ENCODE data around the gene PDCD7. TPM values are rescaled to one million over a fixed set of nuclear protein-coding genes. Genes with fewer than 3 reads are reported as not detected.
"Not testable (repeated sequence)": the region's sequence is repeated elsewhere in the genome, so short reads cannot be mapped to it uniquely, and the experiment has no call there.

The PDCD7 gene
- total and polyA plus RNA-seq, 2 of the 13 experiments (the other 11 are each of a cell fraction or from before 2014, with no cell fraction given) = 10.1 to 14.7 TPM

DNA sequence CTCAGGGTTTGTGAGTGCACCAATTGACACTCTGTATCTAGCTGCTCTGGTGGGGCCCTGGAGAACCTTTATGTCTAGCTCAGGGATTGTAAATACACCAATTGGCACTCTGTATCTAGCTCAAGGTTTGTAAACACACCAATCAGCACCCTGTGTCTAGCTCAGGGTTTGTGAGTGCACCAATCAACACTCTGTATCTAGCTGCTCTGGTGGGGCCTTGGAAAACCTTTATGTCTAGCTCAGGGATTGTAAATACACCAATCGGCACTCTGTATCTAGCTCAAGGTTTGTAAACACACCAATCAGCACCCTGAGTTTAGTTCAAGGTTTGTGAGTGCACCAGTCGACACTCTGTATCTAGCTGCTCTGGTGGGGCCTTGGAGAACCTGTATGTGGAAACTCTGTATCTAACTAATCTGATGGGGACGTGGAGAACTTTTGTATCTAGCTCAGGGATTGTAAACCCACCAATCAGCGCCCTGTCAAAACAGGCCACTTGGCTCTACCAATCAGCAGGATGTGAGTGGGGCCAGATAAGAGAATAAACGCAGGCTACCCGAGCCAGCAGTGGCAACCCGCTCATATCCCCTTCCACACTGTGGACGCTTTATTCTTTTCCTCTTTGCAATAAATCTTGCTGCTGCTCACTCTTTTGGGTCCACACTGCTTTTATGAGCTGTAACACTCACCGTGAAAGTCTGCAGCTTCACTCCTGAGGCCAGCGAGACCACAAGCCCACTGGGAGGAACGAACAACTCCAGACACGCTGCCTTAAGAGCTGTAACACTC, 57.8 kb downstream of the PDCD7 start:
- H3K9ac ChIP-seq (ENCODE audit: insufficient read depth, low read depth, low read length); H3K27me3 ChIP-seq (ENCODE audit: control insufficient read depth in 1 of 2, insufficient read depth in 2 of 2, low read length in 2 of 2); H3K9me3 ChIP-seq (ENCODE audit: low read length); H3K27ac ChIP-seq (ENCODE audit: extremely low read length, insufficient read depth, low read length); H3K4me2 ChIP-seq (ENCODE audit: low read depth, low read length); DNase-seq (ENCODE audit: low spot score); H3K36me3 ChIP-seq (replicated peaks in 1 of 2; ENCODE audit: control insufficient read depth in 1 of 2, insufficient read depth in 2 of 2, low read length in 2 of 2); ATAC-seq; in situ Hi-C loops (cut with HindIII; ENCODE audit: extremely low pct_ligation_motif_present, low pct_unique_long_range_greater_than_20kb); H3K4me3 ChIP-seq (replicated peaks in 1 of 3; ENCODE audit: insufficient read depth in 1 of 3, low read depth in 2 of 3, low read length in 3 of 3); H2AFZ ChIP-seq (ENCODE audit: low read length); H4K20me1 ChIP-seq (ENCODE audit: insufficient read depth, low read length); CTCF ChIA-PET (ENCODE audit: low intra/inter-chr PET ratio, low total read pairs); intact Hi-C loops (cut with micrococcal nuclease; ENCODE audit: unreplicated experiment); H3K79me2 ChIP-seq (ENCODE audit: insufficient read depth, low read length); FAIRE-seq; BruUV-seq (replicated peaks): not testable (repeated sequence)
- 64% methylated on average over 10 of the region's 12 CpGs for WGBS (ENCODE audit: low lambda C conversion rate)
- peak; percentile 74 for TF ChIP-seq NFYB (CRISPR knock-in tag; IDR thresholded peaks at IDR 0.05)
- 0 out of 2 replicates have a peak, but pooled peaks have one; percentile 26 for TF ChIP-seq ZMYM4 (CRISPR knock-in tag; IDR thresholded peaks at IDR 0.05)
- TF ChIP-seq HMGXB3 (CRISPR knock-in tag; IDR thresholded peaks at IDR 0.05; ENCODE audit: borderline replicate concordance) = peak; percentile 40; the same call in 1 of the 2 replicates
- peak; percentile 65 for TF ChIP-seq NFYC (CRISPR knock-in tag; IDR thresholded peaks at IDR 0.05)
- peaks cover 19% of the 10 kb centered on the region for H3K4me1 ChIP-seq (ENCODE audit: insufficient read depth, low read length)
- POLR2A ChIA-PET = interaction anchor here (1.3 kb wide), 1 partner anchor 13 kb away, joined by 3 read pairs; no protein-coding TSS in a partner anchor

- H3K27ac ChIP-seq (ENCODE audit: extremely low read length, insufficient read depth, low read length); H4K20me1 ChIP-seq (ENCODE audit: insufficient read depth, low read length); DNase-seq (ENCODE audit: low spot score); H2AFZ ChIP-seq (ENCODE audit: low read length); H3K4me2 ChIP-seq (ENCODE audit: low read depth, low read length); H3K9ac ChIP-seq (ENCODE audit: insufficient read depth, low read depth, low read length); BruUV-seq (replicated peaks); intact Hi-C loops (cut with micrococcal nuclease; ENCODE audit: unreplicated experiment); H3K4me3 ChIP-seq (replicated peaks in 1 of 3; ENCODE audit: insufficient read depth in 1 of 3, low read depth in 2 of 3, low read length in 3 of 3); H3K36me3 ChIP-seq (replicated peaks in 1 of 2; ENCODE audit: control insufficient read depth in 1 of 2, insufficient read depth in 2 of 2, low read length in 2 of 2); H3K9me3 ChIP-seq (ENCODE audit: low read length); H3K27me3 ChIP-seq (ENCODE audit: control insufficient read depth in 1 of 2, insufficient read depth in 2 of 2, low read length in 2 of 2); ATAC-seq; FAIRE-seq; CTCF ChIA-PET (ENCODE audit: low intra/inter-chr PET ratio, low total read pairs); in situ Hi-C loops (cut with HindIII; ENCODE audit: extremely low pct_ligation_motif_present, low pct_unique_long_range_greater_than_20kb); H3K79me2 ChIP-seq (ENCODE audit: insufficient read depth, low read length): not testable (repeated sequence)
- no CpG with 5 or more reads among the region's 22 CpGs for WGBS (ENCODE audit: low lambda C conversion rate)
- POLR2A ChIA-PET = interaction anchor here (1.3 kb wide), 1 partner anchor 14 kb away, joined by 3 read pairs; no protein-coding TSS in a partner anchor
- peaks cover 12% of the 10 kb centered on the region for H3K4me1 ChIP-seq (ENCODE audit: insufficient read depth, low read length)
Measured at GRCh38 chr15:65074946-65075345, 58.7 kb downstream of the PDCD7 start.

Measured in HepG2 (cell line).